ENCODE results near the gene LTBP3.
"Not testable (repeated sequence)": the region's sequence is repeated elsewhere in the genome, so short reads cannot be mapped to it uniquely, and the experiment has no call there.

The LTBP3 gene

DNA sequence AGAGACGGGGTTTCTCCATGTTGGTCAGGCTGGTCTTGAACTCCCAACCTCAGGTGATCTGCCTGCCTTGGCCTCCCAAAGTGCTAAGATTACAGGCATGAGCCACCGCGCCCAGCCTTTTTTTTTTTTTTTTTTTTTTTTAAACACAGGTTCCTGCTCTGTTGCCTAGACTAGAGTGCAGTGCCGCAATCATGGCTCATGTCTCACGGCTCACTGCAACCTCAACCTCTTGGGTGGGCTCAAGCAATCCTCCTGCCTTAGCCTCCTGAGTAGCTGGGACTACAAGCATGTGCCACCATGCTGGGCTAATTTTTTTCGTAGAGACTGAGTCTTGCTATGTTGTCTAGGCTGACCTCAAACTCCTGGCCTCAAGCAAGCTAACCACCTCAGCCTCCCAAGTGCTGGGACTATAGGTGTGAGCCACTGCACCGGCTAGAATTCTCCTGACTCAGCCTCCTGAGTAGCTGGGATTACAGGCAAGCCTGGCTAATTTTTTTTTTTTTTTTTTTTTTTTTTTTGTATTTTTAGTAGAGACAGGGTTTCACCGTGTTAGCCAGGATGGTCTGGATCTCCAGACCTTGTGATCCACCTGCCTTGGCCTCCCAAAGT, 39.1 kb downstream of the LTBP3 start:
- not testable (repeated sequence) for DNase-seq (ENCODE audit: low read depth in 1 of 2, low spot score in 1 of 2)

DNA sequence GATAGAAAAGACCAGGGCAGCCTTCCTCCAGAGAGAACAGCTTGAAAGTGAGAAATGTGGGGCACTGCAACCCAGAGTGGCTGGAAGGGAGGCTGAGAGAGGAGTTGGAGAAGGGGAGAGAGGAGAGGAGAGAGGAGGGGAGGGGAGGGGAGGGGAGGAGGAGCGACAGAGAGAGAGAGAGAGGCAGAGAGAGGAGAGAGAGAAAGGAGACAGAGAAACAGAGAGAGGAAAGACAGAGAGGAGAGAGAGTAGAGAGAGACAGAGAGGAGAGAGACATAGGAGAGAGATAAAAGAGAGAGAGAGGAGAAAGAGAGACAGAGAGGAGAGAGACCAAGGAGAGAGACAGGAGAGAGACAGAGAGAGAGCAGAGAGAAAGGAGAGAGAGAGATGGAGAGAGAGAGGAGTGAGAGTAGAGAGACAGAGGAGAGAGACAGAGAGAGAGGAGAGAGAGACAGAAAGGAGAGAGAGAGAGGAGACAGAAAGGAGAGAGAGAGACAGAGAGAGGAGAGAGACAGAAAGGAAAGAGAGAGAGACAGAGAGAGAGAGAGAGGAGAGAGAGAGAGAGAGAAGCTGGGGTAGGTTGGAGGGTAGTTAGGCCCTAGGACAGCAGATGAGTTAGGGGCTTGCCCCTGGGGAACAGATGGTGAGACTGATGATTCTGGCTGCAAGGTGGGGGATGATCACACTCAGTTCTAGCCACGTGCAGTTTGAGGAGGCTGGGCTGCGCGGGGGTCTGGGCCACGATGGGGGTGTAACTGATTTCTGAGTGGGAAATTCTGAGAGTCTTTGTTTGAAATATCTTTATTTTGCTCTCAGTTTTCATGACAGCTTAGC, 41.8 kb downstream of the LTBP3 start:
- no peak for DNase-seq (ENCODE audit: low read depth in 1 of 2, low spot score in 1 of 2)

DNA sequence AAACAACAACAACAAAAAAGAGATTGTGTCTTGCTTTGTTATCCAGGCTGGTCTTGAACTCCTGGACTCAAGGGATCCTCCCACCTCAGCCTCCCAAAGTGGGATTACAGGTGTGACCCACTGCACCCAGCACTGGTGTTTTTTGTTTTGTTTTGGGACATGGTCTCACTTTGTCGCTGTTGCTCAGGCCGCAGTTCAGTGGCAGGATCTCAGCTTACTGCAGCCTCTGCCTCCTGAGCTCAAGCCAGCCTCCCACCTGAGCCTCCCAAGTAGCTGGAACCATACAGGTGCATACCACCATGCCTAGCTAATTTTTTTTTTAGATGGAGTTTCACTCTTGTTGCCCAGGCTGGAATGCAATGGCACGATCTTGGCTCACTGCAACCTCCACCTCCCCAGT, 45.8 kb downstream of the LTBP3 start:
- not testable (repeated sequence) for DNase-seq (ENCODE audit: low read depth in 1 of 2, low spot score in 1 of 2)

DNA sequence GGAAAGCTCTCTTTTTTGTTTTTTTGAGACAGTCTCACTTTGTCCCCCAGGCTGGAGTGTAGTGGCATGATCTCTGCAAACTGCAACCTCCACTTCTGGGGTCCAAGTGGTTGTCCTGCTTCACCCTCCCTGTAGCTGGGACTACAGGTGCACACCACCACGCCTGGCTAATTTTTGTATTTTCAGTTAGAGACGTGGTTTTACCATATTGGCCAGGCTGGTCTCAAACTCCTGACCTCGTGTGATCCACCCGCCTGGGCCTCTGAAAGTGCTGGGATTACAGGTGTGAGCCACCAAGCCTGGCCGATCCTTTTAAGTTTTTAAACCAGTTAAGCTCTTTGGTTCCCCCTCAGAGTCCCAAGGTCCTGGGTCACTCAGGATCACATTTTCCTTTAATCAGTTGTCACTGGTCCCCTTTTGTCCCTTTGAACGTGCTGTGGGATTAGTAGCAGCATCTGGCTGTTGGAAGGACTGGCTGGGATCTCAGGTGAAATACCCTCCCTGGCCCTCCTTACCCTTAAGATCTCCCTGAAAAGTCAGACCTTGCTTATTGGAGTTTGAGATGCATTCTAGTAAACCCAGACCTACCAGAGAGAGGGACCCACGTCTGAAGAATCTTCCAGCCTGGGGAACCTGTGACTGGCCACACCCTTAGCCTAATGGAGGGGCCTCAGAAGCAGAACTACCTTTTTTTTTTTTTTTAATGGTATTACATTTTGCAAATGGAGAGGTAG, 51.2 kb downstream of the LTBP3 start:
- peak in 1 of 2 donors; percentile 23 for DNase-seq (ENCODE audit: low read depth in 1 of 2, low spot score in 1 of 2)

DNA sequence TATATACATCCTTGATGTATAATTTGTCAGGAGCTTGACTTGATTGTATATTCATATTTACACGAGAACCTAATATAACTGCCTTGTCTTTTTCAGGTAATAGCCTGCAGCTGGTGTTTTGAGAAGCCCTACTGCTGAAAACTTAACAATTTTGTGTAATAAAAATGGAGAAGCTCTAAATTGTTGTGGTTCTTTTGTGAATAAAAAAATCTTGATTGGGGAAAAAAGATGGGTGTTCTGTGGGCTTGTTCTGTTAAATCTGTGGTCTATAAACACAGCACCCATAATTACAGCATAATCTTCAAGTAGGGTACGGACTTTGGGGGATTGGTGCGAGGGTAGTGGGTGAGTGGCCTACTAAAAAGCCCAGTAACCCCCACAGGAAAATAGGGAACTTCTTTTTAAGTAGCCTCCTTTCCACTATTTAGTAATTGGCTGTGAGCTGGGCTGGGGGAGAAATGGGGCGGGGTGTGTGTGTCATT, 51.8 kb downstream of the LTBP3 start:
- DNase-seq (ENCODE audit: low read depth in 1 of 2, low spot score in 1 of 2): no peak

DNA sequence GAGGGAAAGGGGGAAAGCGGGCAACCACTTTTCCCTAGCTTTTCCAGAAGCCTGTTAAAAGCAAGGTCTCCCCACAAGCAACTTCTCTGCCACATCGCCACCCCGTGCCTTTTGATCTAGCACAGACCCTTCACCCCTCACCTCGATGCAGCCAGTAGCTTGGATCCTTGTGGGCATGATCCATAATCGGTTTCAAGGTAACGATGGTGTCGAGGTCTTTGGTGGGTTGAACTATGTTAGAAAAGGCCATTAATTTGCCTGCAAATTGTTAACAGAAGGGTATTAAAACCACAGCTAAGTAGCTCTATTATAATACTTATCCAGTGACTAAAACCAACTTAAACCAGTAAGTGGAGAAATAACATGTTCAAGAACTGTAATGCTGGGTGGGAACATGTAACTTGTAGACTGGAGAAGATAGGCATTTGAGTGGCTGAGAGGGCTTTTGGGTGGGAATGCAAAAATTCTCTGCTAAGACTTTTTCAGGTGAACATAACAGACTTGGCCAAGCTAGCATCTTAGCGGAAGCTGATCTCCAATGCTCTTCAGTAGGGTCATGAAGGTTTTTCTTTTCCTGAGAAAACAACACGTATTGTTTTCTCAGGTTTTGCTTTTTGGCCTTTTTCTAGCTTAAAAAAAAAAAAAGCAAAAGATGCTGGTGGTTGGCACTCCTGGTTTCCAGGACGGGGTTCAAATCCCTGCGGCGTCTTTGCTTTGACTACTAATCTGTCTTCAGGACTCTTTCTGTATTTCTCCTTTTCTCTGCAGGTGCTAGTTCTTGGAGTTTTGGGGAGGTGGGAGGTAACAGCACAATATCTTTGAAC, 52.5 kb downstream of the LTBP3 start:
- DNase-seq (ENCODE audit: low read depth in 1 of 2, low spot score in 1 of 2): no peak

DNA sequence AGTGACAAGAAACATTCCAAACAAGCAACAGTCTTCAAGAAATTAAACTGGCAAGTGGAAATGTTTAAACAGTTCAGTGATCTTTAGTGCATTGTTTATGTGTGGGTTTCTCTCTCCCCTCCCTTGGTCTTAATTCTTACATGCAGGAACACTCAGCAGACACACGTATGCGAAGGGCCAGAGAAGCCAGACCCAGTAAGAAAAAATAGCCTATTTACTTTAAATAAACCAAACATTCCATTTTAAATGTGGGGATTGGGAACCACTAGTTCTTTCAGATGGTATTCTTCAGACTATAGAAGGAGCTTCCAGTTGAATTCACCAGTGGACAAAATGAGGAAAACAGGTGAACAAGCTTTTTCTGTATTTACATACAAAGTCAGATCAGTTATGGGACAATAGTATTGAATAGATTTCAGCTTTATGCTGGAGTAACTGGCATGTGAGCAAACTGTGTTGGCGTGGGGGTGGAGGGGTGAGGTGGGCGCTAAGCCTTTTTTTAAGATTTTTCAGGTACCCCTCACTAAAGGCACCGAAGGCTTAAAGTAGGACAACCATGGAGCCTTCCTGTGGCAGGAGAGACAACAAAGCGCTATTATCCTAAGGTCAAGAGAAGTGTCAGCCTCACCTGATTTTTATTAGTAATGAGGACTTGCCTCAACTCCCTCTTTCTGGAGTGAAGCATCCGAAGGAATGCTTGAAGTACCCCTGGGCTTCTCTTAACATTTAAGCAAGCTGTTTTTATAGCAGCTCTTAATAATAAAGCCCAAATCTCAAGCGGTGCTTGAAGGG, 53.3 kb downstream of the LTBP3 start:
- DNase-seq (ENCODE audit: low read depth in 1 of 2, low spot score in 1 of 2): no peak

DNA sequence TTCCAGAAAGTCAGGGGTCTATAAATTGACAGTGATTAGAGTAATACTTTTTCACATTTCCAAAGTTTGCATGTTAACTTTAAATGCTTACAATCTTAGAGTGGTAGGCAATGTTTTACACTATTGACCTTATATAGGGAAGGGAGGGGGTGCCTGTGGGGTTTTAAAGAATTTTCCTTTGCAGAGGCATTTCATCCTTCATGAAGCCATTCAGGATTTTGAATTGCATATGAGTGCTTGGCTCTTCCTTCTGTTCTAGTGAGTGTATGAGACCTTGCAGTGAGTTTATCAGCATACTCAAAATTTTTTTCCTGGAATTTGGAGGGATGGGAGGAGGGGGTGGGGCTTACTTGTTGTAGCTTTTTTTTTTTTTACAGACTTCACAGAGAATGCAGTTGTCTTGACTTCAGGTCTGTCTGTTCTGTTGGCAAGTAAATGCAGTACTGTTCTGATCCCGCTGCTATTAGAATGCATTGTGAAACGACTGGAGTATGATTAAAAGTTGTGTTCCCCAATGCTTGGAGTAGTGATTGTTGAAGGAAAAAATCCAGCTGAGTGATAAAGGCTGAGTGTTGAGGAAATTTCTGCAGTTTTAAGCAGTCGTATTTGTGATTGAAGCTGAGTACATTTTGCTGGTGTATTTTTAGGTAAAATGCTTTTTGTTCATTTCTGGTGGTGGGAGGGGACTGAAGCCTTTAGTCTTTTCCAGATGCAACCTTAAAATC, 54.0 kb downstream of the LTBP3 start:
- no peak for DNase-seq (ENCODE audit: low read depth in 1 of 2, low spot score in 1 of 2)

DNA sequence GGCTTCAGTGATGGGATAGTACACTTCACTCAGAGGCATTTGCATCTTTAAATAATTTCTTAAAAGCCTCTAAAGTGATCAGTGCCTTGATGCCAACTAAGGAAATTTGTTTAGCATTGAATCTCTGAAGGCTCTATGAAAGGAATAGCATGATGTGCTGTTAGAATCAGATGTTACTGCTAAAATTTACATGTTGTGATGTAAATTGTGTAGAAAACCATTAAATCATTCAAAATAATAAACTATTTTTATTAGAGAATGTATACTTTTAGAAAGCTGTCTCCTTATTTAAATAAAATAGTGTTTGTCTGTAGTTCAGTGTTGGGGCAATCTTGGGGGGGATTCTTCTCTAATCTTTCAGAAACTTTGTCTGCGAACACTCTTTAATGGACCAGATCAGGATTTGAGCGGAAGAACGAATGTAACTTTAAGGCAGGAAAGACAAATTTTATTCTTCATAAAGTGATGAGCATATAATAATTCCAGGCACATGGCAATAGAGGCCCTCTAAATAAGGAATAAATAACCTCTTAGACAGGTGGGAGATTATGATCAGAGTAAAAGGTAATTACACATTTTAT, 54.7 kb downstream of the LTBP3 start:
- no peak for DNase-seq (ENCODE audit: low read depth in 1 of 2, low spot score in 1 of 2)

DNA sequence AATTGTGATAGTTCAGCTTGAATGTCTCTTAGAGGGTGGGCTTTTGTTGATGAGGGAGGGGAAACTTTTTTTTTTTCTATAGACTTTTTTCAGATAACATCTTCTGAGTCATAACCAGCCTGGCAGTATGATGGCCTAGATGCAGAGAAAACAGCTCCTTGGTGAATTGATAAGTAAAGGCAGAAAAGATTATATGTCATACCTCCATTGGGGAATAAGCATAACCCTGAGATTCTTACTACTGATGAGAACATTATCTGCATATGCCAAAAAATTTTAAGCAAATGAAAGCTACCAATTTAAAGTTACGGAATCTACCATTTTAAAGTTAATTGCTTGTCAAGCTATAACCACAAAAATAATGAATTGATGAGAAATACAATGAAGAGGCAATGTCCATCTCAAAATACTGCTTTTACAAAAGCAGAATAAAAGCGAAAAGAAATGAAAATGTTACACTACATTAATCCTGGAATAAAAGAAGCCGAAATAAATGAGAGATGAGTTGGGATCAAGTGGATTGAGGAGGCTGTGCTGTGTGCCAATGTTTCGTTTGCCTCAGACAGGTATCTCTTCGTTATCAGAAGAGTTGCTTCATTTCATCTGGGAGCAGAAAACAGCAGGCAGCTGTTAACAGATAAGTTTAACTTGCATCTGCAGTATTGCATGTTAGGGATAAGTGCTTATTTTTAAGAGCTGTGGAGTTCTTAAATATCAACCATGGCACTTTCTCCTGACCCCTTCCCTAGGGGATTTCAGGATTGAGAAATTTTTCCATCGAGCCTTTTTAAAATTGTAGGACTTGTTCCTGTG, 55.4 kb downstream of the LTBP3 start:
- DNase-seq (ENCODE audit: low read depth in 1 of 2, low spot score in 1 of 2): no peak

DNA sequence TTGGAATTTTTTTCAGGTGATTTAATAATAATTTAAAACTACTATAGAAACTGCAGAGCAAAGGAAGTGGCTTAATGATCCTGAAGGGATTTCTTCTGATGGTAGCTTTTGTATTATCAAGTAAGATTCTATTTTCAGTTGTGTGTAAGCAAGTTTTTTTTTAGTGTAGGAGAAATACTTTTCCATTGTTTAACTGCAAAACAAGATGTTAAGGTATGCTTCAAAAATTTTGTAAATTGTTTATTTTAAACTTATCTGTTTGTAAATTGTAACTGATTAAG, 55.9 kb downstream of the LTBP3 start:
- DNase-seq (ENCODE audit: low read depth in 1 of 2, low spot score in 1 of 2): no peak

DNA sequence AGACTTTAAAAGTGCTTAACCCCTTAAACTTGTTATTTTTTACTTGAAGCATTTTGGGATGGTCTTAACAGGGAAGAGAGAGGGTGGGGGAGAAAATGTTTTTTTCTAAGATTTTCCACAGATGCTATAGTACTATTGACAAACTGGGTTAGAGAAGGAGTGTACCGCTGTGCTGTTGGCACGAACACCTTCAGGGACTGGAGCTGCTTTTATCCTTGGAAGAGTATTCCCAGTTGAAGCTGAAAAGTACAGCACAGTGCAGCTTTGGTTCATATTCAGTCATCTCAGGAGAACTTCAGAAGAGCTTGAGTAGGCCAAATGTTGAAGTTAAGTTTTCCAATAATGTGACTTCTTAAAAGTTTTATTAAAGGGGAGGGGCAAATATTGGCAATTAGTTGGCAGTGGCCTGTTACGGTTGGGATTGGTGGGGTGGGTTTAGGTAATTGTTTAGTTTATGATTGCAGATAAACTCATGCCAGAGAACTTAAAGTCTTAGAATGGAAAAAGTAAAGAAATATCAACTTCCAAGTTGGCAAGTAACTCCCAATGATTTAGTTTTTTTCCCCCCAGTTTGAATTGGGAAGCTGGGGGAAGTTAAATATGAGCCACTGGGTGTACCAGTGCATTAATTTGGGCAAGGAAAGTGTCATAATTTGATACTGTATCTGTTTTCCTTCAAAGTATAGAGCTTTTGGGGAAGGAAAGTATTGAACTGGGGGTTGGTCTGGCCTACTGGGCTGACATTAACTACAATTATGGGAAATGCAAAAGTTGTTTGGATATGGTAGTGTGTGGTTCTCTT, 56.5 kb downstream of the LTBP3 start:
- no peak for DNase-seq (ENCODE audit: low read depth in 1 of 2, low spot score in 1 of 2)

DNA sequence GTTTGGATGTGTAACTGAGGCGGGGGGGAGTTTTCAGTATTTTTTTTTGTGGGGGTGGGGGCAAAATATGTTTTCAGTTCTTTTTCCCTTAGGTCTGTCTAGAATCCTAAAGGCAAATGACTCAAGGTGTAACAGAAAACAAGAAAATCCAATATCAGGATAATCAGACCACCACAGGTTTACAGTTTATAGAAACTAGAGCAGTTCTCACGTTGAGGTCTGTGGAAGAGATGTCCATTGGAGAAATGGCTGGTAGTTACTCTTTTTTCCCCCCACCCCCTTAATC, 57.0 kb downstream of the LTBP3 start:
- DNase-seq (ENCODE audit: low read depth in 1 of 2, low spot score in 1 of 2): no peak

DNA sequence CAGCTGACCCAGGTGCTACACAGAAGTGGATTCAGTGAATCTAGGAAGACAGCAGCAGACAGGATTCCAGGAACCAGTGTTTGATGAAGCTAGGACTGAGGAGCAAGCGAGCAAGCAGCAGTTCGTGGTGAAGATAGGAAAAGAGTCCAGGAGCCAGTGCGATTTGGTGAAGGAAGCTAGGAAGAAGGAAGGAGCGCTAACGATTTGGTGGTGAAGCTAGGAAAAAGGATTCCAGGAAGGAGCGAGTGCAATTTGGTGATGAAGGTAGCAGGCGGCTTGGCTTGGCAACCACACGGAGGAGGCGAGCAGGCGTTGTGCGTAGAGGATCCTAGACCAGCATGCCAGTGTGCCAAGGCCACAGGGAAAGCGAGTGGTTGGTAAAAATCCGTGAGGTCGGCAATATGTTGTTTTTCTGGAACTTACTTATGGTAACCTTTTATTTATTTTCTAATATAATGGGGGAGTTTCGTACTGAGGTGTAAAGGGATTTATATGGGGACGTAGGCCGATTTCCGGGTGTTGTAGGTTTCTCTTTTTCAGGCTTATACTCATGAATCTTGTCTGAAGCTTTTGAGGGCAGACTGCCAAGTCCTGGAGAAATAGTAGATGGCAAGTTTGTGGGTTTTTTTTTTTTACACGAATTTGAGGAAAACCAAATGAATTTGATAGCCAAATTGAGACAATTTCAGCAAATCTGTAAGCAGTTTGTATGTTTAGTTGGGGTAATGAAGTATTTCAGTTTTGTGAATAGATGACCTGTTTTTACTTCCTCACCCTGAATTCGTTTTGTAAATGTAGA, 57.6 kb downstream of the LTBP3 start:
- DNase-seq (ENCODE audit: low read depth in 1 of 2, low spot score in 1 of 2): no peak

DNA sequence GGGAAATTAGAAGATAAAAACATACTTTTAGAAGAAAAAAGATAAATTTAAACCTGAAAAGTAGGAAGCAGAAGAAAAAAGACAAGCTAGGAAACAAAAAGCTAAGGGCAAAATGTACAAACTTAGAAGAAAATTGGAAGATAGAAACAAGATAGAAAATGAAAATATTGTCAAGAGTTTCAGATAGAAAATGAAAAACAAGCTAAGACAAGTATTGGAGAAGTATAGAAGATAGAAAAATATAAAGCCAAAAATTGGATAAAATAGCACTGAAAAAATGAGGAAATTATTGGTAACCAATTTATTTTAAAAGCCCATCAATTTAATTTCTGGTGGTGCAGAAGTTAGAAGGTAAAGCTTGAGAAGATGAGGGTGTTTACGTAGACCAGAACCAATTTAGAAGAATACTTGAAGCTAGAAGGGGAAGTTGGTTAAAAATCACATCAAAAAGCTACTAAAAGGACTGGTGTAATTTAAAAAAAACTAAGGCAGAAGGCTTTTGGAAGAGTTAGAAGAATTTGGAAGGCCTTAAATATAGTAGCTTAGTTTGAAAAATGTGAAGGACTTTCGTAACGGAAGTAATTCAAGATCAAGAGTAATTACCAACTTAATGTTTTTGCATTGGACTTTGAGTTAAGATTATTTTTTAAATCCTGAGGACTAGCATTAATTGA, 58.3 kb downstream of the LTBP3 start:
- no peak for DNase-seq (ENCODE audit: low read depth in 1 of 2, low spot score in 1 of 2)

DNA sequence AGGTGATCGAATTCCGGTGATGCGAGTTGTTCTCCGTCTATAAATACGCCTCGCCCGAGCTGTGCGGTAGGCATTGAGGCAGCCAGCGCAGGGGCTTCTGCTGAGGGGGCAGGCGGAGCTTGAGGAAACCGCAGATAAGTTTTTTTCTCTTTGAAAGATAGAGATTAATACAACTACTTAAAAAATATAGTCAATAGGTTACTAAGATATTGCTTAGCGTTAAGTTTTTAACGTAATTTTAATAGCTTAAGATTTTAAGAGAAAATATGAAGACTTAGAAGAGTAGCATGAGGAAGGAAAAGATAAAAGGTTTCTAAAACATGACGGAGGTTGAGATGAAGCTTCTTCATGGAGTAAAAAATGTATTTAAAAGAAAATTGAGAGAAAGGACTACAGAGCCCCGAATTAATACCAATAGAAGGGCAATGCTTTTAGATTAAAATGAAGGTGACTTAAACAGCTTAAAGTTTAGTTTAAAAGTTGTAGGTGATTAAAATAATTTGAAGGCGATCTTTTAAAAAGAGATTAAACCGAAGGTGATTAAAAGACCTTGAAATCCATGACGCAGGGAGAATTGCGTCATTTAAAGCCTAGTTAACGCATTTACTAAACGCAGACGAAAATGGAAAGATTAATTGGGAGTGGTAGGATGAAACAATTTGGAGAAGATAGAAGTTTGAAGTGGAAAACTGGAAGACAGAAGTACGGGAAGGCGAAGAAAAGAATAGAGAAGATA, 59.0 kb downstream of the LTBP3 start, which contains the start of gene MALAT1:
Gene MALAT1 (plus strand): TSS at position 69 of the 736 bp plus-strand sequence.
- peak; percentile 89 to 90 for DNase-seq (ENCODE audit: low read depth in 1 of 2, low spot score in 1 of 2)
